Tibial artery (tissue), 4 donors: ENCODE results near the gene NFIA.
A peak's percentile ranks its signal among the peaks of the same experiment; 100 is the strongest.

Experiments
- DNase-seq, 2 donors: peaks; one replicate each; pipeline ENCODE4 v3.0.0-alpha.2; 2019
- H3K27ac ChIP-seq, 2 donors: fragments of 200-600 bp; sonication (generic) in 1 of 2; 1 replicate in 1 of 2; 2 replicates in 1 of 2; pipeline ENCODE4 v1.5.1; 2018 to 2019; ENCODE audit warnings: mild to moderate bottlenecking in 1 of 2
- H3K27me3 ChIP-seq, 2 donors: fragments of 200-600 bp; sonication (generic) in 1 of 2; one replicate each; pipeline versions ENCODE4 v1.5.1 to v1.6.0; 2016 to 2019
- H3K36me3 ChIP-seq, 3 donors: fragments of 200-600 bp; sonication (generic) in 2 of 3; one replicate each; pipeline ENCODE4 v1.5.1; 2016 to 2019; ENCODE audit warnings: mild to moderate bottlenecking in 2 of 3
- H3K4me1 ChIP-seq, 4 donors: fragments of 200-600 bp; sonication (generic) in 2 of 4; 1 replicate in 3 of 4; 2 replicates in 1 of 4; pipeline ENCODE4 v1.5.1; 2016 to 2019
- H3K4me3 ChIP-seq, 2 donors: fragments of 200-600 bp; sonication (generic) in 1 of 2; 1 replicate in 1 of 2; 2 replicates in 1 of 2; pipeline ENCODE4 v1.5.1; 2018 to 2019; ENCODE audit warnings: mild to moderate bottlenecking in 2 of 2
- H3K9me3 ChIP-seq, 3 donors: fragments of 200-600 bp; sonication (generic) in 1 of 3; one replicate each; pipeline ENCODE4 v1.5.1; 2016 to 2019
- CTCF ChIP-seq, 2 experiments: fragments of 200-600 bp in 1 of 2; fragments of 450-650 bp in 1 of 2; IDR thresholded peaks; one replicate each; pipeline ENCODE4 v1.5.1; 2017 to 2019; ENCODE audit warnings: antibody characterized with exemption in 2 of 2, mild to moderate bottlenecking in 1 of 2, moderate library complexity in 1 of 2
- intact Hi-C: fragments of 100-400 bp; cut with DNase I; formaldehyde crosslinking; loops from one replicate; pipeline ENCODE4 v1.15.0; 2023; ENCODE audit warnings: low total_unique reads

NFIA gene

GRCh38 chr1:61221642-61222041, 139.3 kb downstream of the NFIA start:
- Histone ChIP-seq H3K36me3 (no peaks in the 10 kb centered on the region), H3K27ac (no peak overlapping the region), H3K4me1 (peaks cover 0 to 69% (median 18%) of the 10 kb centered on the region in 4 donors), H3K27me3 (no peaks in the 10 kb centered on the region), H3K9me3 (no peaks in the 10 kb centered on the region), H3K4me3 (no peak overlapping the region)
- TF ChIP-seq CTCF (IDR thresholded peaks at IDR 0.05): no peak
- DNase-seq: no peak
- intact Hi-C loops: no loop called here

- Histone ChIP-seq H3K36me3 (no peaks in the 10 kb centered on the region), H3K4me3 (no peak overlapping the region), H3K27me3 (no peaks in the 10 kb centered on the region), H3K4me1 (peaks cover 0 to 71% (median 21%) of the 10 kb centered on the region in 4 donors), H3K9me3 (no peaks in the 10 kb centered on the region), H3K27ac (no peak overlapping the region)
- DNase-seq: no peak
- no peak for TF ChIP-seq CTCF (IDR thresholded peaks at IDR 0.05)
- intact Hi-C loops: no loop called here
Measured at GRCh38 chr1:61222240-61222639, 139.9 kb downstream of the NFIA start.

GRCh38 chr1:61223140-61223539, 140.8 kb downstream of the NFIA start:
- Histone ChIP-seq H3K27me3 (no peaks in the 10 kb centered on the region), H3K9me3 (no peaks in the 10 kb centered on the region), H3K27ac (no peak overlapping the region), H3K4me1 (peaks cover 0 to 69% (median 20%) of the 10 kb centered on the region in 4 donors), H3K36me3 (no peaks in the 10 kb centered on the region), H3K4me3 (no peak overlapping the region)
- intact Hi-C loops: no loop called here
- TF ChIP-seq CTCF (IDR thresholded peaks at IDR 0.05): no peak
- DNase-seq: no peak

GRCh38 chr1:61224609-61225008, 142.2 kb downstream of the NFIA start:
- peaks cover 0 to 69% (median 20%) of the 10 kb centered on the region in 4 donors for H3K4me1 ChIP-seq

GRCh38 chr1:61225478-61225877, 143.1 kb downstream of the NFIA start:
- H3K4me1 ChIP-seq: peaks cover 0 to 66% (median 20%) of the 10 kb centered on the region in 4 donors
- no peak for DNase-seq

More at GRCh38 chr1:61224609-61225008, 142.2 kb downstream of the NFIA start:
- H3K27me3 ChIP-seq: no peaks in the 10 kb centered on the region
- H3K36me3 ChIP-seq: no peaks in the 10 kb centered on the region
- H3K27ac ChIP-seq: peak overlapping the region in 1 of 2 donors; percentile 6
- TF ChIP-seq CTCF (IDR thresholded peaks at IDR 0.05): no peak
- H3K4me3 ChIP-seq: no peak overlapping the region
- H3K9me3 ChIP-seq: no peaks in the 10 kb centered on the region
- intact Hi-C loops: no loop called here
- DNase-seq: no peak

More at GRCh38 chr1:61225478-61225877, 143.1 kb downstream of the NFIA start:
- H3K9me3 ChIP-seq: no peaks in the 10 kb centered on the region
- H3K27ac ChIP-seq: no peak overlapping the region
- H3K4me3 ChIP-seq: no peak overlapping the region
- no peak for TF ChIP-seq CTCF (IDR thresholded peaks at IDR 0.05)
- no peaks in the 10 kb centered on the region for H3K27me3 ChIP-seq
- no peaks in the 10 kb centered on the region for H3K36me3 ChIP-seq
- intact Hi-C loops: no loop called here
